ENCODE measurements around the gene PTPRJ. TPM values are rescaled to one million over a fixed set of nuclear protein-coding genes. Genes with fewer than 3 reads are reported as not detected.

PTPRJ gene
- total RNA-seq, 1 donor from 2014 or later: 5.9 TPM

- no peak for TF ChIP-seq CTCF (IDR thresholded peaks at IDR 0.05)
Measured at GRCh38 chr11:48051217-48051830, 71.0 kb downstream of the PTPRJ start.

GRCh38 chr11:48052183-48053044, 72.1 kb downstream of the PTPRJ start:
- Histone ChIP-seq H3K9me3 (no peaks in the 10 kb centered on the region), H3K36me3 (no peaks in the 10 kb centered on the region), H3K4me3 (no peak overlapping the region), H3K27me3 (no peaks in the 10 kb centered on the region), H3K27ac (no peak overlapping the region), H3K4me1 (peaks cover 3 to 16% of the 10 kb centered on the region in 2 donors)
- intact Hi-C loops (cut with DNase I): no loop called here
- no peak for DNase-seq (ENCODE audit: low spot score in 2 of 2)
- no peak for TF ChIP-seq CTCF (IDR thresholded peaks at IDR 0.05)

More at GRCh38 chr11:48051217-48051830, 71.0 kb downstream of the PTPRJ start:
- H3K4me1 ChIP-seq: peaks cover 3 to 16% of the 10 kb centered on the region in 2 donors
- H3K36me3 ChIP-seq: no peaks in the 10 kb centered on the region
- intact Hi-C loops (cut with DNase I): no loop called here
- H3K9me3 ChIP-seq: no peaks in the 10 kb centered on the region
- no peak for DNase-seq (ENCODE audit: low spot score in 2 of 2)
- H3K27ac ChIP-seq: no peak overlapping the region
- H3K4me3 ChIP-seq: no peak overlapping the region
- H3K27me3 ChIP-seq: no peaks in the 10 kb centered on the region

DNA sequence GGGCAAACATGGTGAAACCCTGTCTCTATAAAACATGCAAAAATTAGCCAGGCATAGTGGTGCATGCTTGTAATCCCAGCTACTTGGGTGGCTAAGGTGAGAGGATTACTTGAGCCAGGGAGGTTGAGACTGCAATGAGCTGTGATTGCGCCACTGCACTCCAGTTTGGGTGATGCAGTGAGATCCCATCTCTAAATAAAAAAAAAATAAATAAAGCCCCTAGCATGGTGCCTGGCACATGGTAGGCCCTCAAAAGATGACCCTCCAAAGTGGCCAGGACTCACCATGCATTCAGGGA, 74.6 kb downstream of the PTPRJ start:
- intact Hi-C loops (cut with DNase I): no loop called here
- no peak for DNase-seq (ENCODE audit: low spot score in 2 of 2)

DNA sequence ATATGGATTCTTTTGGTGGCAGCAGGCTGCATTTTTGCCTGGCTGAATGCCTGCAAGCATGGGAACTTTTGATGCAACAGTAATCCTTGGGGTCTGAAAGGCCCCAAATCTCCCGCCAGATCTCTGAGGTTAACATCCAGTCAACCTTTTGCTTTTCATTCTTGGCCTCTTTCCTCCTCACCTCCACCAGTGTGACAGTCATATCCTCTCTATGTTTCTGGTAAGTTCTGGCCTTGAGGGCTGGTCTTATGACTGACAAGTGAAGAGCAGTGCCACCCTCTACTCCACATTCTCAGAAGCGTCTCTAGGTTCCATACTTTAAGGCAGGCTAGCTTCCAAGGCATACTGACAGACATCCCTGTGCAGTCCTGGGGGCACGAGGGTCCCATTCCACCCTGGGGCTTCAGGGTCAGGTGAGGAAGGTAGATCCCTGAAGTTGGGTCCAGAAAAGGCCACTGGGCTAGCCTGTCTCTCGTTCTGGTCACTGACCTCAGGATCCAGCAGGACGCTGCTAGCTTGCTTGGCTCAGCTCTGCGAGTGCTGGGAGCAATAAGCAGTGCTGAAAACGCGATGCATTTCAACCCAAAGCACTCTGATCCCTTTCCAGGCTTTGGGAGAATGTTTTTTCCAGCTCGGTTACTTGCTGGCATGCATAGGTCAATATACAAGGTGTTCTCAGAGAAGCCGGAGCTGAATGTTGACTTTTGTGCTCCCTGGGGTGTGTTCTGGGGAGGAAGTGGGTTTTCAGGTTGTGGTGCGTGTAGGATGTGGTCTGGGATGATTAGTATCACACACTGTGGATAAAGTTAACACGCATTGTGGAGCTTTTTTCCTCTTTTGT, 75.2 kb downstream of the PTPRJ start:
- no peaks in the 10 kb centered on the region for H3K36me3 ChIP-seq
- H3K27me3 ChIP-seq: no peaks in the 10 kb centered on the region
- no peak overlapping the region for H3K4me3 ChIP-seq
- no peak for TF ChIP-seq CTCF (IDR thresholded peaks at IDR 0.05)
- intact Hi-C loops (cut with DNase I): no loop called here
- peaks cover 3 to 16% of the 10 kb centered on the region in 2 donors for H3K4me1 ChIP-seq
- H3K27ac ChIP-seq: no peak overlapping the region
- no peaks in the 10 kb centered on the region for H3K9me3 ChIP-seq
- DNase-seq (ENCODE audit: low spot score in 2 of 2): no peak

More for the DNA sequence above, 74.6 kb downstream of the PTPRJ start:
- H3K36me3 ChIP-seq: no peaks in the 10 kb centered on the region
- no peaks in the 10 kb centered on the region for H3K9me3 ChIP-seq
- H3K27ac ChIP-seq: no peak overlapping the region
- no peak overlapping the region for H3K4me3 ChIP-seq
- TF ChIP-seq CTCF (IDR thresholded peaks at IDR 0.05): no peak
- peaks cover 3 to 16% of the 10 kb centered on the region in 2 donors for H3K4me1 ChIP-seq
- H3K27me3 ChIP-seq: no peaks in the 10 kb centered on the region

DNA sequence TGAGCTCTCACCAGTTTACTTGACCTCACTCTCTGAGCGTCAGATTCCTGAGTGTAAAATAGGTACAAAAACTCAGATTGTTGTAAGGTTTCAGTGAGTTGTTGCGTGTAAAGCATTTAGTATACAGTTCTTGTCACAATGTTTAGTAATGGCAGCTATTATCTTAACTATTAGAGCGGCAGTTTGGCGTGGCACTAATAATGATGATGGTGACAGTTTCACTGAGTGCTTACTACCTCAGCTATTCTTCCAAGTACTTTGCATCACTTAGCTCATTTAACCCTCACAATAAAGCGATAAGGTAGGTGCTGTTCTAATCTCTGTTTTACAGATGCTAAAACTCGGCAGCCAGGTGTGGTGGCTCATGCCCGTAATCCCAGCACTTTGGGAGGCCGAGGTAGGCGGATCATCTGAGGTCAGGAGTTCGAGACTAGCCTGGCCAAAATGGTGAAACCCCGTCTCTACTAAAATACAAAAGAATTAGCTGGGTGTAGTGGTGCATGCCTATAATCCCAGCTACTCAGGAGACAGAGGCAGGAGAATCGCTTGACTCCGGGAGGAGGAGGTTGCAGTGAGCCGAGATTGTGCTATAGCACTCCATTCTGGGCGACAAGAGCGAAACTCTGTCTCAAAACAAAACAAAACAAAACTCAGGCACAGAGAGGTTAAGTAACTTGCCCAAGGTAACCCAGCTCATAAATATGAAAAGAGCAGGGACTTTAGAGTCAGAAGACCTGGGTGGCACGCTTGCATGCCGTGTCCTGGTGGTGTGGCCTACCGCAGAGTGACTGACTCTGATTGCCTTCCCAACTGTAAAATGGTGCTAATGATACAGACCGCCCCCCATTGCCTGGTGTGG, 76.2 kb downstream of the PTPRJ start:
- Histone ChIP-seq H3K36me3 (no peaks in the 10 kb centered on the region), H3K4me1 (peaks cover 3 to 16% of the 10 kb centered on the region in 2 donors), H3K27ac (no peak overlapping the region), H3K9me3 (no peaks in the 10 kb centered on the region), H3K27me3 (no peaks in the 10 kb centered on the region), H3K4me3 (no peak overlapping the region)
- intact Hi-C loops (cut with DNase I): no loop called here
- no peak for DNase-seq (ENCODE audit: low spot score in 2 of 2)
- TF ChIP-seq CTCF (IDR thresholded peaks at IDR 0.05): no peak

All from ascending aorta (tissue), 2 donors.